Hematopoietic multipotent progenitor cell treated with erythropoietin and hydrocortisone succinate and interleukin-3 and kit ligand, for 4 days (in vitro differentiated cells): ENCODE results near the gene MBD5.
"Not testable (repeated sequence)": the region's sequence is repeated elsewhere in the genome, so short reads cannot be mapped to it uniquely, and the experiment has no call there.

Experiments
- DNase-seq: peaks from one replicate; pipeline ENCODE4 v3.0.0-alpha.2; 2015

Gene MBD5

GRCh38 chr2:148021059-148021861, at the start of gene MBD5:
Gene MBD5, plus strand, starts transcription at chr2:148021091.
- peak; percentile 74 for DNase-seq

DNA sequence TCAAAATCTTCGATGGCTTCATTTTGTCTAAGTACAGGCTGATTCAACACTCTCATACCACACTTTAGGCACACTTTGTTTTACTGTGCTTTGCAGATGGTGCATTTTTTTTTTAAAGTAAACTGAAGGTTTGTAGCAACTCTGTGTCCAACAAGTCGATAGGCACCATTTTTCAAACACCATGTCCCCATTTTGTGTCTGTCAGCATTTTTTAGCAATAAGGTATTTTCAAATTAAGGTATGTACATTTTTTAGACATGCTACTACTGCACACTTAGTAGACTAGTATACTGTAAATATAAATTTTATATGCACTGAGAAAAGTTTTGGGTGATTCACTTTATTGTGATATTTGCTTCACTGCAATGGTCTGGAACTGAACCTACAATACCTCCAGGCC, 44.8 kb upstream of the MBD5 start:
- no peak for DNase-seq

- DNase-seq: no peak
Measured at GRCh38 chr2:147977679-147978078, 43.2 kb upstream of the MBD5 start.

GRCh38 chr2:147980940-147981528, 39.9 kb upstream of the MBD5 start:
- no peak for DNase-seq

GRCh38 chr2:147989102-147989501, 31.8 kb upstream of the MBD5 start:
- no peak for DNase-seq

- peak; percentile 88 for DNase-seq
Measured at GRCh38 chr2:147989809-147990403, 31.0 kb upstream of the MBD5 start.

DNA sequence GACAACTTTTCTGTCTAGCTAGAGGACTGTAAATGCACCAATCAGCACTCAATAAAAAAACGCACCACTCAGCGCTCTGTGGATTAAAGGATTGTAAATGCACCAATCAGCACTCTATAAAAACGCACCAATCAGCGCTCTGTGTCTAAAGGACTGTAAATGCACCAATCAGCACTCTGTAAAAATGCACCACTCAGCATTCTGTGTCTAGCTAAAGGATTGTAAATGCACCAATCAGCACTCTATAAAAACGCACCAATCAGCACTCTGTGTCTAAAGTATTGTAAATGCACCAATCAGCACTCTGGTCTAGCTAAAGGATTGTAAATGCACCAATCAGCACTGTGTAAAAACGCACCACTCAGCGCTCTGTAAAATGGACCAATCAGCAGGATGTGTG, 25.9 kb upstream of the MBD5 start:
- not testable (repeated sequence) for DNase-seq

DNA sequence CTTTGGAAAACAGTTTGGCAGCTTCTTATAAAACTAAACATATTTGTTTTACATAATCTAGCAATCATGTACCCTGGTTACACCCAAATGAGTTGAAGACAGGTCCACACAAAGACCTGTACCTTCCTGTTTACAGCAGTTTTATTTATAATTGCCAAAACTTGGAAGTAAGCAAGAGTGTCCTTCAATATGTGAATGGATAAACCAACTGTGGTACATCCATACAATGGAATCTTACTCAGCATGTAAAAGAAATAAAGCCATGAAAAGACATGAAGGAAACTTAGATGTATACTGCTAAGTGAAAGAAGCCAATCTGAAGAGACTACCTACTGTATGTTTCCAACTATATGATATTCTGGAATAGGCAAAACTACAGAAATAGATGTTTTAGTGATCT, 24.1 kb upstream of the MBD5 start:
- no peak for DNase-seq

DNA sequence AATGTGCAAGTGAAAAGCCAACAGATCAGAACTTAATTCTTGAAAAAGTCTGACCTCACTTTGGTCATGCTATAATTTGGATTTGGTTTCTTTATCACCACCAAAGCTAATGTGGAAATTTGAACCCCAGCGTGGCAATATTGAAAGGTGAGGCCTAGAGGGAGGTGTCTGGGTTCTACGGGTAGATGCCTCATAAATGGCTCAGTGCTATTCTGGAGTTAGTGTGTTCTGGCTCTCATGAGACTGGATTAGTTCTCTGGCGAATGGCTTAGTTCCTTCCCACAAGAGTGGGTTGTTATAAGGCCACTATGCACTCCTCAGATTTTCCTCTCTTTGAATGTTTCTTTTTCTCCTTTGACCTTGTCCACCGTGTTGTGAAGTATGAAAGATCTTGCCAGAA, 22.7 kb upstream of the MBD5 start:
- no peak for DNase-seq

- no peak for DNase-seq
Measured at GRCh38 chr2:147999126-147999525, 21.8 kb upstream of the MBD5 start.

- no peak for DNase-seq
Measured at GRCh38 chr2:148000095-148000494, 20.8 kb upstream of the MBD5 start.

DNA sequence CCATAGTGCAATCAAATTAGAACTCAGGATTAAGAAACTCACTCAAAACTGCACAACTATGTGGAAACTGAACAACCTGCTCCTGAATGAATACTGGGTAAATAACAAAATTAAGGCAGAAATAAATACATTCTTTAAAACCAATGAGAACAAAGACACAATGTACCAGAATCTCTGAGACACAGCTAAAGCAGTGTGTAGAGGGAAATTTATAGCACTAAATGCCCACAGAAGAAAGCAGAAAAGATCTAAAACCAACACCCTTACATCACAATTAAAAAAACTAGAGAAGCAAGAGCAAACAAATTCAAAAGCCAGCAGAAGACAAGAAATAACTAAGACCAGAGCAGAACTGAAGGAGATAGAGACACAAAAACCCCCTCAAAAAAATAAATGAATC, 18.5 kb upstream of the MBD5 start:
- DNase-seq: not testable (repeated sequence)

- DNase-seq: no peak
Measured at GRCh38 chr2:148006249-148007007, 14.5 kb upstream of the MBD5 start.

DNA sequence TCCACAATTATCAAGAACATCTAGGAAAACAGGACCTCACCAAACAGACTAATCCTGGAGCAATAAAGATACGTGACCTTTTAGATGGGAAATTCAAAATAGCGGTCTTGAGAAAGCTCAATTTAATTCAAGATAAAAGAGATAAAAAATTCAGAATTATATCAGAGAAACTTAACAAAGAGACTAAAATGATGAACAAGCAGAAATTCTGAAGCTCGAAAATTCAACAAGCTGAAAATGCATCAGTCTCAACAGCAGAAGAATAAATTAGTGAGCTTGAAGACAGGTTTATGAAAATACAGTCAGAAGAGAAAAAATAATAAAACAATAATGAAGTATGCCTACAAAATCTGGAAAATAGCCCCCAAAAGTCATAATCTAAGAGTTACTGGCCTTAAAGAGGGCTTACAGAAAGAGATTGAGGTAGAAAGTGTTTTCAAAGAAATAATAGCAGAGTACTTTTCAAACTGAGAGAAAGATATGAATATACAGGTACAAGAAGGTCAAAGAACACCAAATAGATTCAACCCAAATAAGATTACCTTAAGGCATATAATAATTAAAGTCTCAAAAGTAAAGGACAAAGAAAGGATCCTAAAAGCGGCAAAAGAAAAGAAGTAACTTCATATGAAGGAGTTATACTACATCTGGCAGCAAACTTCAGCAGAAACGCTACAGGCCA, 13.5 kb upstream of the MBD5 start:
- no peak for DNase-seq

DNA sequence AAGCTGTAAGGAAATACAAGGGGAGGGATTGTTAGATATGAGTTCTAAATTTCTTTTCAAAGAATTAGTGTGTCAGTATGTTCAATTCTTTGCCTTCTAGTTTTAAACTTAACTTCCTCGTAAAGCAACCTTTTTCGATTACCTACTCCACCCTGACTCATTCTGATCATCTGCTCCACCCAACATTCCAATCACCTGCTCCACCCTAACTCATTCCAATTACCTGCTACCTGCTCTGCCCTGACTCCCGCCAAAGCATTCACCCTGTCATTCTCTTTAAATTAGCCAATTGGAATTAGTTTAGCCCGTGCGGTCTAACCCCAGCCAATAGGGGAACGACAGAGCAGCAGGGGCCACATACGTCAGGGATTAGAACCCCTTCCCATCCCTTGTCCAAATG, 12.5 kb upstream of the MBD5 start:
- not testable (repeated sequence) for DNase-seq

- DNase-seq: no peak
Measured at GRCh38 chr2:148013876-148014275, 7.0 kb upstream of the MBD5 start.

GRCh38 chr2:148014616-148015015, 6.3 kb upstream of the MBD5 start:
- no peak for DNase-seq

- peak; percentile 100 for DNase-seq
Measured at GRCh38 chr2:148020111-148021058, 506 bp upstream of the MBD5 start, which contains the start of gene ORC4. Gene ORC4, minus strand, starts transcription at chr2:148020737. Its CDS starts 44,779 bp downstream, at chr2:147975958.

DNA sequence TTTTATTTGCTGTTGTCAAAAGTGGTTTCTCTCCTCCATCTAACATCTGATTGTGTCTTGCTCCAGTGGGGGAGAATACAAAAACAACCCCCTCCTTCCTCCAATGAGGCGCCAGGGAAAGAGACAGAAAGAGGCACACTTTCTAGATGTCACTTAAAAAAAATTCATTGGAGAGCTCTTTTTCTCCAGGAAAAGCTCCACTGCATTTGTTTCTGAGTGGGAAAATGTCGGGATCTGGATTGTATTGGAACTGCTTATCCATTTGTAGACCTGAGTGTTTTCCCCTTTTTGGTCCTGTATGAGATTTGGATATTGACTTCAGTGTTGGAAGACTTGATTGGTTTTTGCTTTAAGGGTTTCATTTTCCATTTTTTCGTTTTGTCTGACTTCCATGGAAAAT, 995 bp downstream of the MBD5 start:
- no peak for DNase-seq

GRCh38 chr2:148022351-148022750, 1.5 kb downstream of the MBD5 start:
- no peak for DNase-seq

- peak; percentile 22 for DNase-seq
Measured at GRCh38 chr2:148022882-148023281, 2.0 kb downstream of the MBD5 start.

DNA sequence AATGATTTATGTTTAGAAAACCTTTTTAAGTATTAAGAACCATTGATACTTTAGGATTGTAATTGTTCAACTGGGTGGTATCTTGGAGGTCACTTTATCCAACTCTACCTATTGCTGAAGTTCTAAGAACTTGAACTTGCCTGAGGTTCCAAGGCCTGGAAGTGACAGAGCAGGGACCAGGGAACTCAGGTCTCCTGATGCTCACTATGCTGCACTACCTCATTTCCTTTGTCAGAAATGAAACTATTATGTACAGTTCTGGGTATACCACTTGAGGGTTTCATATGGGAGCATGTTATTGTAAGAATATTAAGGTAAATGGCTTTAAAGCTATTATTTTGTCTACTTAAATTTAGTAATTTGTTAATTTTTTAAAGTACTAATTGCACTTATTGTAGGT, 3.0 kb downstream of the MBD5 start:
- peak; percentile 27 for DNase-seq
